Keratinocyte (primary cell): Measurements from ENCODE around the gene CDH1. TPM values are rescaled to one million over a fixed set of nuclear protein-coding genes. Genes with fewer than 3 reads are reported as not detected.

Experiments
- DNase-seq: peaks from one replicate; pipeline ENCODE4 v3.0.0-alpha.2; 2011; ENCODE audit warnings: low read depth, missing footprints, low spot score
- FAIRE-seq: peaks from 2 replicates; lab custom pipeline; 2011; peaks lifted over from hg19 to GRCh38; lab: Jason Lieb, UNC
- H2AFZ ChIP-seq: 2 replicates; pipeline ENCODE4 v1.6.0; 2012; ENCODE audit warnings: low read length, control low read depth, inconsistent platforms; ENCODE audit not compliant: control insufficient read depth
- H3K27ac ChIP-seq: 2 replicates; pipeline ENCODE4 v1.5.1; 2011; ENCODE audit warnings: low read length; ENCODE audit not compliant: control insufficient read depth, insufficient read depth
- H3K27me3 ChIP-seq: 3 replicates; pipeline ENCODE4 v1.6.0; 2011; ENCODE audit warnings: low read length; ENCODE audit not compliant: control insufficient read depth, insufficient read depth; ENCODE audit errors: extremely low read depth
- H3K36me3 ChIP-seq, 2 experiments: 2 replicates in 1 of 2; 3 replicates in 1 of 2; pipeline ENCODE4 v1.5.1; 2011; ENCODE audit warnings: low read length in 2 of 2, mild to moderate bottlenecking in 1 of 2; ENCODE audit not compliant: control insufficient read depth in 2 of 2, insufficient read depth in 2 of 2; ENCODE audit errors: extremely low read depth in 1 of 2
- H3K4me1 ChIP-seq: 3 replicates; pipeline ENCODE4 v1.5.1; 2011; ENCODE audit warnings: low read length; ENCODE audit not compliant: control insufficient read depth, insufficient read depth; ENCODE audit errors: extremely low read depth
- H3K4me2 ChIP-seq: 3 replicates; pipeline ENCODE4 v1.6.0; 2011; ENCODE audit warnings: low read depth, low read length; ENCODE audit not compliant: control insufficient read depth, insufficient read depth; ENCODE audit errors: extremely low read depth
- H3K4me3 ChIP-seq, 3 experiments: fragments of 200-600 bp in 1 of 3; sonication (generic) in 1 of 3; 2 replicates in 2 of 3; 3 replicates in 1 of 3; pipeline ENCODE4 v1.5.1; 2011 to 2016; ENCODE audit warnings: low read length in 3 of 3, mild to moderate bottlenecking in 3 of 3, control low read depth in 2 of 3, inconsistent platforms in 1 of 3, low read depth in 1 of 3, mixed read lengths in 1 of 3, mixed run types in 1 of 3, moderate library complexity in 1 of 3; ENCODE audit not compliant: control insufficient read depth in 2 of 3, insufficient read depth in 2 of 3; ENCODE audit errors: extremely low read depth in 1 of 3
- H3K79me2 ChIP-seq: 2 replicates; pipeline ENCODE4 v1.6.0; 2012; ENCODE audit warnings: low read length; ENCODE audit not compliant: control insufficient read depth, insufficient read depth
- H3K9ac ChIP-seq: 3 replicates; pipeline ENCODE4 v1.6.0; 2011; ENCODE audit warnings: low read length; ENCODE audit not compliant: control insufficient read depth, insufficient read depth; ENCODE audit errors: extremely low read depth
- H3K9me1 ChIP-seq: 3 replicates; pipeline ENCODE4 v1.6.0; 2011; ENCODE audit warnings: low read length; ENCODE audit not compliant: control insufficient read depth, insufficient read depth; ENCODE audit errors: extremely low read depth
- H3K9me3 ChIP-seq: 2 replicates; pipeline ENCODE4 v1.5.1; 2012; ENCODE audit warnings: low read depth, low read length; ENCODE audit not compliant: control insufficient read depth
- H4K20me1 ChIP-seq: 3 replicates; pipeline ENCODE4 v1.6.0; 2011; ENCODE audit warnings: low read length; ENCODE audit not compliant: control insufficient read depth, insufficient read depth; ENCODE audit errors: extremely low read depth
- CTCF ChIP-seq, 3 experiments: IDR thresholded peaks in 1 of 3; conservative IDR thresholded peaks in 1 of 3; optimal IDR thresholded peaks in 1 of 3; 2 replicates in 2 of 3; 3 replicates in 1 of 3; pipeline versions ENCODE3 to v1.5.1; 2011; ENCODE audit warnings: low read length in 3 of 3, mild to moderate bottlenecking in 3 of 3, moderate library complexity in 2 of 3, control low read depth in 1 of 3, inconsistent platforms in 1 of 3; ENCODE audit not compliant: insufficient read depth in 2 of 3; ENCODE audit errors: extremely low read depth in 1 of 3
- EZH2 ChIP-seq: IDR thresholded peaks from one replicate; pipeline ENCODE4 v1.6.1; 2012; ENCODE audit warnings: inconsistent platforms, mild to moderate bottlenecking, low read length, moderate library complexity
- dilution Hi-C: fragments of 300-500 bp; cut with MboI; formaldehyde crosslinking; loops from one replicate; pipeline ENCODE4 v1.7.0; 2020; ENCODE audit warnings: low sequenced_read_pairs; ENCODE audit not compliant: extremely low pct_ligation_motif_present
- polyA plus RNA-seq, 5 experiments: library from polyadenylated mRNA; depleted of rRNA in 3 of 5; stranded (reverse) in 3 of 5; stranded (forward) in 1 of 5; unstranded in 1 of 5; fragments of >200 nt; gene quantifications; 1 replicate in 1 of 5; 2 replicates in 3 of 5; 3 replicates in 1 of 5; pipeline versions ENCODE4 v1.2.1 to v1.2.3, GENCODE V29; 2011 to 2012; ENCODE audit warnings: missing spikeins in 2 of 5, low read depth in 1 of 5, low replicate concordance in 1 of 5

The CDH1 gene
- polyA plus RNA-seq, 1 donor (not counting 4 experiments of a cell fraction or from before 2014, with no cell fraction given) = 247 TPM

- H2AFZ ChIP-seq = no peak overlapping the region
- TF ChIP-seq EZH2 = no peak
- TF ChIP-seq CTCF (optimal IDR thresholded peaks at IDR 0.05 in 1 of 3, IDR thresholded peaks at IDR 0.05 in 1 of 3, conservative IDR thresholded peaks at IDR 0.05 in 1 of 3; ENCODE audit: extremely low read depth in 1 of 3, insufficient read depth in 2 of 3, low read length in 3 of 3) = no peak
- peak overlapping the region; percentile 16 to 61 (median 36) for H3K4me3 ChIP-seq
- H3K27me3 ChIP-seq = no peaks in the 10 kb centered on the region
- peak overlapping the region; percentile 89 for H3K27ac ChIP-seq
- peak overlapping the region; percentile 82 for H3K4me2 ChIP-seq
- FAIRE-seq = peak; percentile 96
- dilution Hi-C loops = no loop called here
- H3K9me3 ChIP-seq = no peaks in the 10 kb centered on the region
- peaks cover 4% of the 10 kb centered on the region for H3K9me1 ChIP-seq
- H3K4me1 ChIP-seq = peaks cover 61% of the 10 kb centered on the region
- H4K20me1 ChIP-seq = peaks cover 8% of the 10 kb centered on the region
- peaks cover 18 to 38% of the 10 kb centered on the region in 2 experiments for H3K36me3 ChIP-seq
- H3K79me2 ChIP-seq = peaks cover 92% of the 10 kb centered on the region
- peak overlapping the region; percentile 73 for H3K9ac ChIP-seq
- no peak for DNase-seq
These were observed 7.7 kb downstream of the CDH1 start for GRCh38 chr16:68744744-68745280.

GRCh38 chr16:68746951-68747350 lies 9.9 kb downstream of the CDH1 start:
- Histone ChIP-seq H3K27me3 (no peaks in the 10 kb centered on the region), H3K4me1 (peaks cover 40% of the 10 kb centered on the region), H3K36me3 (peaks cover 21 to 35% of the 10 kb centered on the region in 2 experiments), H3K4me3 (no peak overlapping the region), H3K79me2 (peaks cover 89% of the 10 kb centered on the region), H2AFZ (no peak overlapping the region), H3K9ac (no peak overlapping the region), H3K9me3 (no peaks in the 10 kb centered on the region), H4K20me1 (peaks cover 5% of the 10 kb centered on the region), H3K9me1 (peaks cover 4% of the 10 kb centered on the region), H3K4me2 (no peak overlapping the region), H3K27ac (peak overlapping the region; percentile 9)
- dilution Hi-C loops = no loop called here
- no peak for FAIRE-seq
- TF ChIP-seq EZH2 (no peak), CTCF (optimal IDR thresholded peaks at IDR 0.05 in 1 of 3, IDR thresholded peaks at IDR 0.05 in 1 of 3, conservative IDR thresholded peaks at IDR 0.05 in 1 of 3; ENCODE audit: extremely low read depth in 1 of 3, insufficient read depth in 2 of 3, low read length in 3 of 3) (no peak)
- DNase-seq = no peak
